ENCODE measurements around the gene JADE2. TPM values are rescaled to one million over a fixed set of nuclear protein-coding genes. Genes with fewer than 3 reads are reported as not detected.

The JADE2 gene
- total RNA-seq, 1 experiment from 2014 or later: 18.4 TPM

DNA sequence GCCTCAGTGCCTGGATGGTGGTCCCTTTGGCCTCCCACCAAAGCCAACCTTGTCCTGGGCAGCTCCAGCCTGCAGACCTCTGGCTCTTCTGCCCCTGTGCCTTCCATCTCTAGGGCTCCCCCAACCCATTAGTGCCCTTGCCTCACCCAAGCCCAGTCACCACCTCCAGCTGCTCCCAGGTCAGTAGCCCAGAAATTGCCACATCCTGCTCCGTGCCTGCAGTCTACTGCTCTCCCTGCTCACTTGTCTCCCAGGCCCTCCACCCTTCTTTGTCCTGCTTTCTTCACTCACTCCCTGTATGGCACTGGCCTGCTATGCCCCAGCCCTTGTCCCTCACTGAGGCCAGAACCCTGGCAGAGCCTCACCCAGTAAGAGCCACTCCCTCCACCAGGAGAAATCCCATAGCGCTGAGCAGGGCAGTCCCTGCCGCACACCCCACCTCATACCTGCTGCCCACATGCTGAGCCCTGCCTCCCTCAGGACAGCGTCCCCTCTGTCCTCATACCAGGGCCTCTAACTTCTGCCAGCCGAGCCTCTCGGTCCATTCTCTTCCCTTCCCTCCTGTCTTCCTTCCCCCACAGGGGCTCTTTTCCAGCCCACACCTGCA lies 44.4 kb downstream of the JADE2 start:
- CTCF ChIA-PET: no interaction called here
- POLR2A ChIA-PET (ENCODE audit: low non-redundant PET): no interaction called here
- H3K4me1 ChIP-seq (ENCODE audit: insufficient read depth, low read length, poor library complexity, severe bottlenecking): no peaks in the 10 kb centered on the region
- no peak overlapping the region for H3K4me3 ChIP-seq (ENCODE audit: low read depth, low read length, poor library complexity, severe bottlenecking)
- no peak for TF ChIP-seq CTCF (conservative IDR thresholded peaks at IDR 0.05; ENCODE audit: low read depth, low read length)
- no peak for TF ChIP-seq EZH2 (IDR thresholded peaks at IDR 0.05; ENCODE audit: borderline replicate concordance, low read depth, low read length, poor library complexity, severe bottlenecking)
- no peak overlapping the region for H3K27ac ChIP-seq (ENCODE audit: low read depth, low read length, poor library complexity, severe bottlenecking)
- H3K36me3 ChIP-seq (ENCODE audit: insufficient read depth, low read length, poor library complexity, severe bottlenecking): no peaks in the 10 kb centered on the region
- no peaks in the 10 kb centered on the region for H3K27me3 ChIP-seq (replicated peaks; ENCODE audit: insufficient read depth, low read depth, low read length, poor library complexity)
- no TSS peak for BruUV-seq (replicated peaks)
- H3K9me3 ChIP-seq (ENCODE audit: low read depth, low read length, poor library complexity, severe bottlenecking): no peaks in the 10 kb centered on the region
- intact Hi-C loops (cut with micrococcal nuclease; ENCODE audit: unreplicated experiment): no loop called here
- no peak for DNase-seq (ENCODE audit: low spot score)

GRCh38 chr5:134570365-134570758 lies 44.9 kb downstream of the JADE2 start:
- ChIA-PET CTCF (no interaction called here), POLR2A (ENCODE audit: low non-redundant PET) (no interaction called here)
- intact Hi-C loops (cut with micrococcal nuclease; ENCODE audit: unreplicated experiment): no loop called here
- BruUV-seq (replicated peaks): no TSS peak
- TF ChIP-seq CTCF (conservative IDR thresholded peaks at IDR 0.05; ENCODE audit: low read depth, low read length): no peak
- no peak for TF ChIP-seq EZH2 (IDR thresholded peaks at IDR 0.05; ENCODE audit: borderline replicate concordance, low read depth, low read length, poor library complexity, severe bottlenecking)
- no peak for DNase-seq (ENCODE audit: low spot score)
- H3K9me3 ChIP-seq (ENCODE audit: low read depth, low read length, poor library complexity, severe bottlenecking): no peaks in the 10 kb centered on the region
- H3K36me3 ChIP-seq (ENCODE audit: insufficient read depth, low read length, poor library complexity, severe bottlenecking): no peaks in the 10 kb centered on the region
- no peak overlapping the region for H3K4me3 ChIP-seq (ENCODE audit: low read depth, low read length, poor library complexity, severe bottlenecking)
- H3K27ac ChIP-seq (ENCODE audit: low read depth, low read length, poor library complexity, severe bottlenecking): no peak overlapping the region
- H3K27me3 ChIP-seq (replicated peaks; ENCODE audit: insufficient read depth, low read depth, low read length, poor library complexity): no peaks in the 10 kb centered on the region
- H3K4me1 ChIP-seq (ENCODE audit: insufficient read depth, low read length, poor library complexity, severe bottlenecking): no peaks in the 10 kb centered on the region

GRCh38 chr5:134570886-134571285 lies 45.4 kb downstream of the JADE2 start:
- Histone ChIP-seq H3K36me3 (ENCODE audit: insufficient read depth, low read length, poor library complexity, severe bottlenecking) (no peaks in the 10 kb centered on the region), H3K27me3 (replicated peaks; ENCODE audit: insufficient read depth, low read depth, low read length, poor library complexity) (no peaks in the 10 kb centered on the region), H3K4me3 (ENCODE audit: low read depth, low read length, poor library complexity, severe bottlenecking) (no peak overlapping the region), H3K27ac (ENCODE audit: low read depth, low read length, poor library complexity, severe bottlenecking) (no peak overlapping the region), H3K9me3 (ENCODE audit: low read depth, low read length, poor library complexity, severe bottlenecking) (no peaks in the 10 kb centered on the region), H3K4me1 (ENCODE audit: insufficient read depth, low read length, poor library complexity, severe bottlenecking) (no peaks in the 10 kb centered on the region)
- DNase-seq (ENCODE audit: low spot score): no peak
- BruUV-seq (replicated peaks): no TSS peak
- intact Hi-C loops (cut with micrococcal nuclease; ENCODE audit: unreplicated experiment): no loop called here
- ChIA-PET CTCF (no interaction called here), POLR2A (ENCODE audit: low non-redundant PET) (interaction anchor here (0.6 kb wide), 1 partner anchor 182 kb away, joined by 6 read pairs; no protein-coding TSS in a partner anchor)
- no peak for TF ChIP-seq EZH2 (IDR thresholded peaks at IDR 0.05; ENCODE audit: borderline replicate concordance, low read depth, low read length, poor library complexity, severe bottlenecking)
- TF ChIP-seq CTCF (conservative IDR thresholded peaks at IDR 0.05; ENCODE audit: low read depth, low read length): no peak

Measured in A673 (cell line).